Activated CD8-positive, alpha-beta memory T cell treated with anti-CD3 and anti-CD28 coated beads, Interleukin-2, amount 50 U/mL, for 1 hour (primary cell): Measurements from ENCODE around the gene MCC.

ENCODE experiments used
- DNase-seq: peaks from one replicate; pipeline ENCODE4 v3.0.0-alpha.2; 2020; ENCODE audit errors: extremely low read depth

The MCC gene

GRCh38 chr5:113271745-113272454, 216.4 kb downstream of the MCC start:
- DNase-seq: no peak

GRCh38 chr5:113271015-113271414, 217.2 kb downstream of the MCC start:
- DNase-seq: no peak

GRCh38 chr5:113270086-113270485, 218.2 kb downstream of the MCC start:
- no peak for DNase-seq

GRCh38 chr5:113269023-113269997, 218.9 kb downstream of the MCC start:
- no peak for DNase-seq

GRCh38 chr5:113268232-113268631, 220.0 kb downstream of the MCC start:
- DNase-seq: no peak

GRCh38 chr5:113267361-113267900, 220.8 kb downstream of the MCC start:
- DNase-seq: no peak

- DNase-seq: no peak
These were observed 221.4 kb downstream of the MCC start for GRCh38 chr5:113266913-113267227.

- DNase-seq: no peak
These were observed 221.9 kb downstream of the MCC start for GRCh38 chr5:113266227-113266912.

GRCh38 chr5:113265190-113265589, 223.1 kb downstream of the MCC start:
- DNase-seq: no peak

GRCh38 chr5:113264046-113264445, 224.2 kb downstream of the MCC start:
- no peak for DNase-seq

GRCh38 chr5:113263545-113263944, 224.7 kb downstream of the MCC start:
- DNase-seq: no peak

GRCh38 chr5:113262674-113263073, 225.6 kb downstream of the MCC start:
- no peak for DNase-seq

- no peak for DNase-seq
These were observed 229.2 kb downstream of the MCC start for GRCh38 chr5:113259034-113259433.

- no peak for DNase-seq
These were observed 230.7 kb downstream of the MCC start for GRCh38 chr5:113257545-113257944.

GRCh38 chr5:113256671-113257452, 231.4 kb downstream of the MCC start:
- DNase-seq: no peak

GRCh38 chr5:113255579-113256386, 232.5 kb downstream of the MCC start:
- DNase-seq: no peak

GRCh38 chr5:113255105-113255504, 233.1 kb downstream of the MCC start:
- no peak for DNase-seq

GRCh38 chr5:113253037-113253436, 235.2 kb downstream of the MCC start:
- DNase-seq: no peak

GRCh38 chr5:113252066-113252465, 236.2 kb downstream of the MCC start:
- DNase-seq: no peak

GRCh38 chr5:113250341-113250953, 237.8 kb downstream of the MCC start:
- no peak for DNase-seq
